Type B pancreatic cell (in vitro differentiated cells): Measurements from ENCODE around the gene ZMIZ2. TPM values are rescaled to one million over a fixed set of nuclear protein-coding genes. Genes with fewer than 3 reads are reported as not detected.

Source experiments
- DNase-seq: peaks from one replicate; pipeline ENCODE4 v3.0.0; 2021; ENCODE audit warnings: mixed read lengths; ENCODE audit not compliant: unreplicated experiment; ENCODE audit errors: extremely low spot score
- H3K27ac Mint-ChIP-seq: 2 replicates; pipeline ENCODE4 v1.8.0; 2021; ENCODE audit warnings: mild to moderate bottlenecking, mixed read lengths
- H3K27me3 Mint-ChIP-seq: 2 replicates; pipeline ENCODE4 v1.8.0; 2021; ENCODE audit warnings: mixed read lengths
- H3K36me3 Mint-ChIP-seq: 2 replicates; pipeline ENCODE4 v1.8.0; 2021; ENCODE audit warnings: mixed read lengths
- H3K4me1 Mint-ChIP-seq: one replicate; pipeline ENCODE4 v1.8.0; 2021; ENCODE audit warnings: mixed read lengths; ENCODE audit not compliant: unreplicated experiment
- H3K4me3 Mint-ChIP-seq: 2 replicates; pipeline ENCODE4 v1.8.0; 2021; ENCODE audit warnings: mild to moderate bottlenecking, mixed read lengths
- H3K9me3 Mint-ChIP-seq: 2 replicates; pipeline ENCODE4 v1.8.0; 2021; ENCODE audit warnings: mixed read lengths
- total RNA-seq: library from RNA; stranded (reverse); gene quantifications from 2 replicates; pipeline ENCODE4 v1.2.1, GENCODE V29; 2021; ENCODE audit warnings: low replicate concordance
- TF ChIP-seq, protein P1 (sequence below): fragments of 200-600 bp; sonication (generic); conservative IDR thresholded peaks from 2 replicates; pipeline ENCODE4 v1.5.0; 2021; ENCODE audit warnings: antibody characterized with exemption, mild to moderate bottlenecking

ZMIZ2 gene
- total RNA-seq, 1 donor from 2014 or later, result 112 TPM

DNA sequence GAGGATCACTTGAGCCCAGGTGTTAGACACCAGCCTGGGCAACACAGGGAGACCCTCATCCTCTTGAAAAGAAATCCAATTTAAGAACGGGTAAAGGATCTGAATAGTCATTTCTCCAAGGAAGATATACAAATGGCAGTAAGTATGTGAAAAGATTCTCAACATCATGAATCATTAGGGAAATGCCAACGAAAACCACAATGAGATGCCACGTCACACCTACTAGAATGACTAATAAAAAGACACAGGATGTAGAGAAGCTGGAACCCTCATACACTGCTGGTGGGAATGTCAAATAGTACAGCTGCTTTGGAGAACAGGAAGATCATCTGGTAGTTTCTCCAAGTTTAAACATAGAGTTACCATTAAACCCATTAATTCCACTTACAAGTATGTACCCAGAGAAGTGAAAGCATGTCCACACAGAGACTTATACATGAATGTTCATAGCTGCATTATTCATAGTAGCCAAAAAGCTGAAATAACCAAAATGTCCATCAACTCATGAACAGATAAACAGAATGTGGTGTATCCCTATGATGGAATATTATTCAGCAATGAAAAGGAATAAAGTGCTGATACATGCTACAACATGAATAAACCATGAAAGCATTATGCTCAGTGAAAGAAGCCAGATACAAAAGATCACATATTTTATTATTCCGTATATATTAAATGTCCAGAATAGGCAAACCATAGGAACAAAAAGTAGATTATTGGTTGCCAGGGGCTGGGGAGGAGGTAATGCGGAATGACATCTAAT lies 13.1 kb upstream of the ZMIZ2 start:
- Mint-ChIP-seq H3K4me3 (no peak overlapping the region), H3K4me1 (no peaks in the 10 kb centered on the region), H3K27me3 (no peaks in the 10 kb centered on the region), H3K36me3 (no peaks in the 10 kb centered on the region), H3K27ac (no peak overlapping the region), H3K9me3 (no peaks in the 10 kb centered on the region)
- no peak for DNase-seq
- TF ChIP-seq, protein P1, sequence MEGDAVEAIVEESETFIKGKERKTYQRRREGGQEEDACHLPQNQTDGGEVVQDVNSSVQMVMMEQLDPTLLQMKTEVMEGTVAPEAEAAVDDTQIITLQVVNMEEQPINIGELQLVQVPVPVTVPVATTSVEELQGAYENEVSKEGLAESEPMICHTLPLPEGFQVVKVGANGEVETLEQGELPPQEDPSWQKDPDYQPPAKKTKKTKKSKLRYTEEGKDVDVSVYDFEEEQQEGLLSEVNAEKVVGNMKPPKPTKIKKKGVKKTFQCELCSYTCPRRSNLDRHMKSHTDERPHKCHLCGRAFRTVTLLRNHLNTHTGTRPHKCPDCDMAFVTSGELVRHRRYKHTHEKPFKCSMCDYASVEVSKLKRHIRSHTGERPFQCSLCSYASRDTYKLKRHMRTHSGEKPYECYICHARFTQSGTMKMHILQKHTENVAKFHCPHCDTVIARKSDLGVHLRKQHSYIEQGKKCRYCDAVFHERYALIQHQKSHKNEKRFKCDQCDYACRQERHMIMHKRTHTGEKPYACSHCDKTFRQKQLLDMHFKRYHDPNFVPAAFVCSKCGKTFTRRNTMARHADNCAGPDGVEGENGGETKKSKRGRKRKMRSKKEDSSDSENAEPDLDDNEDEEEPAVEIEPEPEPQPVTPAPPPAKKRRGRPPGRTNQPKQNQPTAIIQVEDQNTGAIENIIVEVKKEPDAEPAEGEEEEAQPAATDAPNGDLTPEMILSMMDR, result no peak

GRCh38 chr7:44736896-44737295 lies 11.8 kb upstream of the ZMIZ2 start:
- no peak for DNase-seq
- H3K4me3 Mint-ChIP-seq, result no peak overlapping the region
- no peaks in the 10 kb centered on the region for H3K9me3 Mint-ChIP-seq
- no peaks in the 10 kb centered on the region for H3K27me3 Mint-ChIP-seq
- no peaks in the 10 kb centered on the region for H3K4me1 Mint-ChIP-seq
- TF ChIP-seq, protein P1, result no peak
- H3K36me3 Mint-ChIP-seq, result no peaks in the 10 kb centered on the region
- H3K27ac Mint-ChIP-seq, result no peak overlapping the region

DNA sequence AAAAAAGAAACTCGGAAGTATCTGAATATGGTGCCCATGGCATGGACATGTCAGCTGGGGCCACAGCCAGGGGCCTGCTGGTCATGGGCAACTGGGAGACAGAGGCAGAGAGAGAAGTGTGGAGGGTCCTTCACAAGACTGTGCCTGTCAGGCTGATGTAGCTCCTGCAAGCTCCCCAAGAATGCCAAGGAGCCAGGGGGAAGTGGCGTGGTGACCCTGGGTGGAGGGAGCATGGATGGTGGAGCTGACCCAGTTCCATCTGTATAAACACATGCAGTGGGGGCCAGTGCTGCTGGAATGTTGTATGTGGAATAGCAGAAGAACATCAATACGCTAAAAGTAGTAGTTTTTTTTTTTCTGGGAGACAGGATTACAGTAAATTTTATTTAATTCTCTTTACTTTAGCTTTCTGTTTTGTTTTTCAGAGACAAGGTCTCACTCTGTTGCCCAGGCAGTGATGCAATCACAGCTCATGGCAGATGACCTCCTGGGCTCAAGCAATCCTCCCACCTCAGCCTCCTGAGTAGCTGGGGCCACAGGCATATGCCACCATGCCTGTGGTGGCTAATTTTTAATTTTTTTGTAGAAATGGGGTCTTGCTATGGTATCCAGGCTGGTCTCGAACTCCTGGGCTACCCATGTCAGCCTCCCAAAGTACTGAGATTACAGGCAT lies 10.5 kb upstream of the ZMIZ2 start:
- Mint-ChIP-seq H3K9me3 (no peaks in the 10 kb centered on the region), H3K27me3 (no peaks in the 10 kb centered on the region), H3K4me1 (no peaks in the 10 kb centered on the region), H3K27ac (no peak overlapping the region), H3K36me3 (no peaks in the 10 kb centered on the region), H3K4me3 (no peak overlapping the region)
- TF ChIP-seq, protein P1, result no peak
- DNase-seq, result no peak

DNA sequence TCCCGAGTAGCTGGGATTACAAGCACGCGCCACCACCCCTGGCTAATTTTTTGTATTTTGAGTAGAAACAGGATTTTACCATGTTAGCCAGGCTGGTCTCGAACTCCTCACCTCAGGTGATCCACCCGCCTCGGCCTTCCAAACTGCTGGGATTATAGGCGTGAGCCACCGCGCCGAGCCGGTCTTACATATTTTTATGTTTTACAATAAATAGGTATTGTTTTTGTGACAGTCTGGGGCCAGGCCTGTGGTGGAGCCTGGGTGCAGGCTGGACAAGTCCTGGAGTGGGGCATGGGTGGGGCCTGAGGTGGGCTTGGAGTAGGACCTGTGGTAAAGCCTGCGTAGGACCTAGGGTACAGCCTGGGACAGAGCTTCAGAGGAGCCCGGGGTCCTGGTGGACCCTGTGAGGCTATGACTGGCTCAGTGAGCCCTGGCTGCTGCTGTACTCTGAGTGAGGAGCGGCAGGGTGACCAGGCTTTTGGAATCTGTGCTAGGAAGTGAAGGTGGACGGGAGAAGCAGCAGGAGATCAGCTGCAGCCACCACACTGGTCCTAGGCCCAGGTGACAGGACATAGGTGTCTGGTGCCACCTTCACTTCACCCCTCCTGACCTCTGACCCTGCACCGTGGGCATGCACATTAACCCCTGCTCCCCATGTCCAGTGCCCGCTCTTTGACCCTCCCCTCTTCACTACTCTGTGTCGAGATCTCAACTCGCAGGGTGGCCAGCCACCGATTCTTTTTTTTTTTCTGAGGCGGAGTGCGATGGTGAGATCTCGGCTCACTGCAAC lies 9.6 kb upstream of the ZMIZ2 start:
- Mint-ChIP-seq H3K9me3 (no peaks in the 10 kb centered on the region), H3K27ac (no peak overlapping the region), H3K27me3 (no peaks in the 10 kb centered on the region), H3K36me3 (no peaks in the 10 kb centered on the region), H3K4me1 (peaks cover 7% of the 10 kb centered on the region), H3K4me3 (no peak overlapping the region)
- DNase-seq, result no peak
- TF ChIP-seq, protein P1, result no peak

DNA sequence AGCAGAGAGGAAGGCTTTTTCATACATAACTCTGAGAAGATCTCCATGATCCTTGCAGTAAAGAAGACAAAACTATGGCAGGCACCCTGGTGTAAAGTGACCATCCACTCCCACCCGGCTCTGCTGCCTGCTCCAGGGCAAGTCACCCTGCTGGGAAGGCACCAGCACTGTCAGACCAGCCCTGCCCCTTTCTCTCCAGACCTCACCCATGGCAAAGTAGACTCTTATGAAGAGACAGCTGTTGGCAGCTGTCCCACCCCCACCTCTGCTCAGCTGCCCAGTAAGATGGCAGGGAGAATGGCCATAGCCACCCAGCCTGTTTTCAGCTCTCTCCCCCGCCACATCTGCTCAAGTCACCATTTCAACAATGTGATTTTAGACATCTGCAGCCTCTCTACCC lies 8.6 kb upstream of the ZMIZ2 start:
- no peak overlapping the region for H3K27ac Mint-ChIP-seq
- peaks cover 12% of the 10 kb centered on the region for H3K4me1 Mint-ChIP-seq
- TF ChIP-seq, protein P1, result no peak
- no peak for DNase-seq
- H3K4me3 Mint-ChIP-seq, result no peak overlapping the region
- no peaks in the 10 kb centered on the region for H3K36me3 Mint-ChIP-seq
- H3K9me3 Mint-ChIP-seq, result no peaks in the 10 kb centered on the region
- no peaks in the 10 kb centered on the region for H3K27me3 Mint-ChIP-seq
